ENCODE results near the gene SLC25A18.
"Not testable (repeated sequence)": the region's sequence is repeated elsewhere in the genome, so short reads cannot be mapped to it uniquely, and the experiment has no call there.

Gene SLC25A18

GRCh38 chr22:17562906-17563870, at the start of gene SLC25A18:
Gene SLC25A18, plus strand, starts transcription at chr22:17563498. Its CDS starts 16,447 bp downstream, at chr22:17579945.
- DNase-seq: no peak

- no peak for DNase-seq
Observed at GRCh38 chr22:17513612-17514011, 49.7 kb upstream of the SLC25A18 start.

GRCh38 chr22:17514084-17514483, 49.2 kb upstream of the SLC25A18 start:
- DNase-seq: no peak

- DNase-seq: no peak
Observed at GRCh38 chr22:17518406-17518805, 44.9 kb upstream of the SLC25A18 start.

- DNase-seq: not testable (repeated sequence)
Observed at GRCh38 chr22:17521971-17522370, 41.3 kb upstream of the SLC25A18 start.

- DNase-seq: no peak
Observed at GRCh38 chr22:17523925-17524324, 39.4 kb upstream of the SLC25A18 start.

- no peak for DNase-seq
Observed at GRCh38 chr22:17536269-17536668, 27.0 kb upstream of the SLC25A18 start.

GRCh38 chr22:17537155-17537554, 26.1 kb upstream of the SLC25A18 start:
- DNase-seq: no peak

GRCh38 chr22:17540481-17540880, 22.8 kb upstream of the SLC25A18 start:
- DNase-seq: no peak

- DNase-seq: no peak
Observed at GRCh38 chr22:17541476-17541875, 21.8 kb upstream of the SLC25A18 start.

GRCh38 chr22:17542452-17542851, 20.8 kb upstream of the SLC25A18 start:
- no peak for DNase-seq

GRCh38 chr22:17548010-17548755, 15.1 kb upstream of the SLC25A18 start:
- no peak for DNase-seq

GRCh38 chr22:17548756-17549035, 14.6 kb upstream of the SLC25A18 start:
- DNase-seq: no peak

- DNase-seq: no peak
Observed at GRCh38 chr22:17549183-17549582, 14.1 kb upstream of the SLC25A18 start.

GRCh38 chr22:17549655-17550054, 13.6 kb upstream of the SLC25A18 start:
- no peak for DNase-seq

GRCh38 chr22:17552737-17553136, 10.6 kb upstream of the SLC25A18 start:
- no peak for DNase-seq

- DNase-seq: no peak
Observed at GRCh38 chr22:17554814-17555213, 8.5 kb upstream of the SLC25A18 start.

GRCh38 chr22:17559188-17559587, 4.1 kb upstream of the SLC25A18 start:
- no peak for DNase-seq

GRCh38 chr22:17563936-17564391, 666 bp downstream of the SLC25A18 start:
- no peak for DNase-seq

GRCh38 chr22:17566016-17566687, 2.9 kb downstream of the SLC25A18 start:
- not testable (repeated sequence) for DNase-seq

- no peak for DNase-seq
Observed at GRCh38 chr22:17566776-17567175, 3.5 kb downstream of the SLC25A18 start.

- no peak for DNase-seq
Observed at GRCh38 chr22:17569971-17570511, 6.7 kb downstream of the SLC25A18 start.

Data from DMS 273 treated with DMSO at 0.1 percent for 48 hours (cell line).